ENCODE results near the gene CHST2.
A peak's percentile ranks its signal among the peaks of the same experiment; 100 is the strongest.

CHST2 gene

DNA sequence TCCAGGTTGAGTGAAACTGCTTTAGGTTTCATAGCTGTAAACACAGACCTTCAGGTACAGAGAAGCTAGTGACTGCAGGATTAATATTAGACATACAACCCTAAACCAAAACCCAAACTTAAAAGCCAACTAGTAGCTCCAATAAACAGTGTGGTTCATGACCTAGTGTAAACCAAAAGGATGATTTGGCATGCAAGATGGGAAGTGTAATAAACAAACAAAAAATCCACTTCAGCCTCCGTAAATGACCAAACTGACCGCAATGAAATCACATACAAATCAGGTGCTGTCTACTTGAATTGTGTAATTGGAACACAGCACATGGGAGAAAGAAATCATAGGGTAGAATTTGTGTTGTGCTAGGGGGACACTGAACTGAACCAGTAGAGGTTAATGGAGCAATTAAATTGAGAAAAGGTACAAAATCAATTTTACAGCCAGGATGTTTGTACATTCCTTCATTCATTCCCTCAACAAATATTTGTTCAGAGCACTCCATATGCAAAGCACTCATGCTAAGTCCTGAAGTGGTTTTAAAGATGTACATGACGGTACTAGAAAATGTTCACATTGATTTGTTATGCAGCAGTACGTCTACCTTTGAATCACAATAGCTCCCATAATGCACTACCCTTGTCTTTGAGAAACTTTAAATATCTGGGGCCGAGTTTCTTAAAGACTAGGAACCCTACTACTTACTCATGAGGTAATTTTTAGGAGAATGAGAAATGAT lies 21.4 kb upstream of the CHST2 start:
- no peak for DNase-seq (ENCODE audit: low read depth in 1 of 2, low spot score in 1 of 2)

DNA sequence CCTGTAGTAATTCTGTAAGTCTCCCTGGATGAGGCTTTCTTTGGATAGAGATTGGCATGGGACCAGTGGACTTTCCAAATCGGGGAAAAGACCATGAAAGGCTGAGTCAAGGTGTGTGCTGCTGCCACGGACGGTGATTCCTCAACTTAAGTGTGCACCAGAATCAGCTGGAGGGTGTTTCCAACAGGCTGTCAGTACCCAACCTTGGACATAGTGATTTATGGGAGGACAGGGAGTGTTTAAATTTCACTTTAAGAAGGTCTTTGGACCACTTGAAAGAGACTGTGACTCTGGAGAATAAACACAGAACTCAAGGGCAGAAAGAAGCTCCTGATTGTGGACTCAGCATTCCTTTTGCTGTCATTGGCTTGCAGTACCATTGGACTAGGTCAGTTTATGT lies 20.4 kb upstream of the CHST2 start:
- DNase-seq (ENCODE audit: low read depth in 1 of 2, low spot score in 1 of 2), result no peak

DNA sequence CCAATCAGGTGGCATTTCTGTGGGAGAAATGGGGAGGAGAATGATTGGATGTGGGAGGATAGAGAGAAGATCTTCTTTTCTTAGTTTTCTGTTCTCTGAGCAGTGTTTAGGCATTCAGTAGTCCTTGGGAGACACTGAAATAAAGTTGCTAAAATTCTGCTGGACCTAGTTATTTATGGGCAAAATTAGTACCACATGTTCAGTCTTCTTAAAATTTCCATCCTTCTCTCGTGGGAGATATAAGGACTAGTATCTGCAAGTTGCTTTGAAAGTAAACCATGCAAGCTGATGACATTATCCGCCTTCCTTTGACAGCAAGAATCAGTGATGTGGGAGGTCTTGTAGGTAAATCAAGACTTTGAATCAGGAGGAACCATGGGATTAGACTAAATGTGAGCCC lies 19.9 kb upstream of the CHST2 start:
- no peak for DNase-seq (ENCODE audit: low read depth in 1 of 2, low spot score in 1 of 2)

GRCh38 chr3:143100451-143100850 lies 19.1 kb upstream of the CHST2 start:
- no peak for DNase-seq (ENCODE audit: low read depth in 1 of 2, low spot score in 1 of 2)

- DNase-seq (ENCODE audit: low read depth in 1 of 2, low spot score in 1 of 2), result no peak
Observed at GRCh38 chr3:143101792-143102381, 17.7 kb upstream of the CHST2 start.

DNA sequence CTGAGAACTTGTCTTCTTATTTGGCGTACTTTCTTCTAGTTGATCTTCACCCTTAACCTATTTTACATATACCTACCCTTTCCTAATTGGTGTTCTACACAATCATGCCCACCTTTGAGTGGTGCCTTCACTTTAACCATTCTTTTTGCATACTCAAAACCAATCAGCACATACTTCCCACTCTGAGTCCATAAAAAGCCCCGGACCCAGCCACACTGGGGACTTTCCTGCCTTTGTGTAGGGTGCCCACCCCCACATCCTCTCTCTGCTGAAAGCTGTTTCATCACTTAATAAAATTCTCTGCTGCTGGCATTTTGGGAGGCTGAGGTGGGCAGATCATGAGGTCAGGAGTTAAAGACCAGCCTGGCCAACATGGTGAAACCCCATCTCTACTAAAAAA lies 15.9 kb upstream of the CHST2 start:
- no peak for DNase-seq (ENCODE audit: low read depth in 1 of 2, low spot score in 1 of 2)

DNA sequence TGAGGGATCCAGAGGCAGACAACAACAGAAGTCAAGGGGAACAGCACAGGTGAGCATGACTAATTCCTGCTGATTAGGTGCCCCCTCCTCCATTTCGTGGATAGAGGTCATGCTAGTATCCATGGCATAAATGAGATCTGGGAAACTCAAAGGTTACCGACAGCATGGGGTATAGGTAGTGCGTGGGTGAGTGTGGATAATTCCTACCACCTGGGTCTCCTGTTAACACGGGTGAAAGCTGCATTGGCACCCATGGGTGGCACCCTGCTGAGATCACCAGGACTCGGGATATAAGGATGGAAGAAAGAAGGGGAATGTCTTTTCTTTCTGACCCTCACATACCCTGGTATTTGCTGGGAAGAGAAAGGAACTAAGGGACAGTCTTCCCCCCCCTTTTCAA lies 14.4 kb upstream of the CHST2 start:
- DNase-seq (ENCODE audit: low read depth in 1 of 2, low spot score in 1 of 2), result no peak

GRCh38 chr3:143109861-143110260 lies 9.7 kb upstream of the CHST2 start:
- no peak for DNase-seq (ENCODE audit: low read depth in 1 of 2, low spot score in 1 of 2)

DNA sequence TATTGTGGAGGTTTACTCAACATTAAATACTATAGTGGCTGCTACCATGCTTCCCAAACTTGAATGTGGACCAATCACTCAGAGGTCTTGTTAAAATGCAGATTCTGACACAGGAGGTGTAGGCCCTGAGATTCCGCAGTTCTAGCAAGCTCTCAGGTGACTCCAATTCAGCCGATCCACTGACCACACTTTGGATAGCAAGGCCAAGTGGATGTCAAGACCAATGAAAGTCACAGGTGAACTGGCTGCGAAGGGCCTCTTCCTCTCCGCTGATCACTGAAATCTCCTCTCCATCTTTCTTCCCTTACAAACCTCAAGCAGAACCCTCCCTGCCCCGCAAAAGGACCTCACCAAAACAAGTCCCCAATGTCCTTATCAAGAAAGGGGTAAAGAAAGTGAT lies 9.2 kb upstream of the CHST2 start:
- DNase-seq (ENCODE audit: low read depth in 1 of 2, low spot score in 1 of 2), result no peak

- DNase-seq (ENCODE audit: low read depth in 1 of 2, low spot score in 1 of 2), result no peak
Observed at GRCh38 chr3:143118630-143119008, 952 bp upstream of the CHST2 start.

GRCh38 chr3:143119974-143120715 lies 574 bp downstream of the CHST2 start:
- no peak for DNase-seq (ENCODE audit: low read depth in 1 of 2, low spot score in 1 of 2)

DNA sequence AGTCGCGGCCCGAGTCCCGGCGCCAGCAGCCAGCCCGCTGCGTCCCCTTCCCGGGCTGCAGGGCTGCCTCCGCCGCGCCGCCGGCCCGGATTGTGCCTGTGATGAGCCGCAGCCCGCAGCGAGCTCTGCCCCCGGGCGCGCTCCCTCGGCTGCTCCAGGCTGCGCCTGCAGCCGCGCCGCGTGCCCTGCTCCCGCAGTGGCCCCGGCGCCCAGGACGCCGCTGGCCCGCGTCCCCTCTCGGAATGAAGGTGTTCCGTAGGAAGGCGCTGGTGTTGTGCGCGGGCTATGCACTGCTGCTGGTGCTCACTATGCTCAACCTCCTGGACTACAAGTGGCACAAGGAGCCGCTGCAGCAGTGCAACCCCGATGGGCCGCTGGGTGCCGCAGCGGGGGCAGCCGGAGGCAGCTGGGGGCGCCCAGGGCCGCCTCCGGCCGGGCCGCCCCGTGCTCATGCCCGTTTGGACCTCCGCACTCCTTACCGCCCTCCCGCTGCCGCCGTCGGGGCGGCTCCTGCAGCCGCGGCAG lies 1.2 kb downstream of the CHST2 start:
- peak in 1 of 2 donors; percentile 9 for DNase-seq (ENCODE audit: low read depth in 1 of 2, low spot score in 1 of 2)

DNA sequence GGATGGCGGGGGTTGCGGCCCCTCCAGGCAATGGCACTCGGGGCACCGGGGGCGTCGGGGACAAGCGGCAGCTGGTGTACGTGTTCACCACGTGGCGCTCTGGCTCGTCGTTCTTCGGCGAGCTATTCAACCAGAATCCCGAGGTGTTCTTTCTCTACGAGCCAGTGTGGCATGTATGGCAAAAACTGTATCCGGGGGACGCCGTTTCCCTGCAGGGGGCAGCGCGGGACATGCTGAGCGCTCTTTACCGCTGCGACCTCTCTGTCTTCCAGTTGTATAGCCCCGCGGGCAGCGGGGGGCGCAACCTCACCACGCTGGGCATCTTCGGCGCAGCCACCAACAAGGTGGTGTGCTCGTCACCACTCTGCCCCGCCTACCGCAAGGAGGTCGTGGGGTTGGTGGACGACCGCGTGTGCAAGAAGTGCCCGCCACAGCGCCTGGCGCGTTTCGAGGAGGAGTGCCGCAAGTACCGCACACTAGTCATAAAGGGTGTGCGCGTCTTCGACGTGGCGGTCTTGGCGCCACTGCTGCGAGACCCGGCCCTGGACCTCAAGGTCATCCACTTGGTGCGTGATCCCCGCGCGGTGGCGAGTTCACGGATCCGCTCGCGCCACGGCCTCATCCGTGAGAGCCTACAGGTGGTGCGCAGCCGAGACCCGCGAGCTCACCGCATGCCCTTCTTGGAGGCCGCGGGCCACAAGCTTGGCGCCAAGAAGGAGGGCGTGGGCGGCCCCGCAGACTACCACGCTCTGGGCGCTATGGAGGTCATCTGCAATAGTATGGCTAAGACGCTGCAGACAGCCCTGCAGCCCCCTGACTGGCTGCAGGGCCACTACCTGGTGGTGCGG lies 1.9 kb downstream of the CHST2 start:
- peak; percentile 27 to 54 for DNase-seq (ENCODE audit: low read depth in 1 of 2, low spot score in 1 of 2)

DNA sequence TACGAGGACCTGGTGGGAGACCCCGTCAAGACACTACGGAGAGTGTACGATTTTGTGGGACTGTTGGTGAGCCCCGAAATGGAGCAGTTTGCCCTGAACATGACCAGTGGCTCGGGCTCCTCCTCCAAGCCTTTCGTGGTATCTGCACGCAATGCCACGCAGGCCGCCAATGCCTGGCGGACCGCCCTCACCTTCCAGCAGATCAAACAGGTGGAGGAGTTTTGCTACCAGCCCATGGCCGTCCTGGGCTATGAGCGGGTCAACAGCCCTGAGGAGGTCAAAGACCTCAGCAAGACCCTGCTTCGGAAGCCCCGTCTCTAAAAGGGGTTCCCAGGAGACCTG lies 2.5 kb downstream of the CHST2 start:
- DNase-seq (ENCODE audit: low read depth in 1 of 2, low spot score in 1 of 2), result no peak

DNA sequence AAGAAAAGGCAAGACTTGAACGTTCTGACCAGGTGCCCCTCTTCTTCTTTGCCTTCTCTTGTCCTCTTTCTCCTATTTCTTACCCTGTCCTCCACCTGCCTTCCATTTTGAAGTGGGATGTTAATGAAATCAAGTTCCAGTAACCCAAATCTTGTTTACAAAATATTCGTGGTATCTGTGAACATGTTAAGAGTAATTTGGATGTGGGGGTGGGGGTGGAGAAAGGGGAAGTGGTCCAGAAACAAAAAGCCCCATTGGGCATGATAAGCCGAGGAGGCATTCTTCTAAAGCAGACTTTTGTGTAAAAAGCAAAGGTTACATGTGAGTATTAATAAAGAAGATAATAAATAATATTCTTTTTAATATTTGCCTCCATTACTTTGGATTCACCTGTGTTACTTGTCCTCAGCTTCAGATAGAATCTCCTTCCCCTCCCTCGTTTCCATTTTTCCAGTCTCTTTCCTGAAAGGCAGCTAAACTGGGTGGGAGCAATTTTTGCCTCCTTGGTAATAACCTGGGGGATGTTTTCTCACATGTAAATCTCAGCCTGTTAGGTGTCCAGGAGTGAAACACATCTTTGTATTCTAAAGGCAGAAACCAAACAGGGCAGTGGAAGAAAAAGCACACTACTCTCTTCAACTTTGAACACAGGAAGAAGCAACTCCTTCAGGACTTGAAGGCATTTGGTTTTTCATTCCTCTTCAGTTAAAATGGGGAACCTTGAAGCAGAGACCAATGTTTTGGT lies 3.2 kb downstream of the CHST2 start:
- no peak for DNase-seq (ENCODE audit: low read depth in 1 of 2, low spot score in 1 of 2)

DNA sequence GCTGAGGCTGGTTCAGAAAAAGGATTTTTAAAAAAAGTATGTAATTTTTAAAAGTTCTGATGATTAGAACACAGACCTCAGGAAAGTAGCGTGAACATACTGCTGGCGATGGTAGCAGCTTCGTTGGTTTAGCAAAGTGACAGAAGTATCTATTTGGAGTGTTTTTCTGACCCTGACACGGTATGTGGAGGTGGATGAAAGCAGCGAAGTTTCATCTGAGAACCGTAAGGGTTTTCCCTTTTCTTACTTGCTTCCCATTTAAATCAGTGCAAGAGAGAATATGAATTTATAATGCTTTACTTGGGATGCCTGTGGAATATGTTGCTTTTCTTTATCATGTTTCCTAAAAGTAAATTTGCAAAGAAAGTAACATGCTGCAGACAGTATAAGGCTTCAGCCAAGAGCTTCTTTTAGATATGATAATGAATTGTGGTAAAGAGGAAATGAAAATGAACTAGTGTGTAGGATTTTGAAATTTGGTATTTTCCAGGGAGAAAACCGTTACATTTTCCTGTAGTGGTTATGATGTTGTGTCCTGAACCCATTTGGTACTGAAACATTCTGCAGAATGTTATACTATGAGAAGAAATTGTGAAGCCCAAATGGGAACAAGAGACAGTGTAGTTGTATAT lies 3.9 kb downstream of the CHST2 start:
- DNase-seq (ENCODE audit: low read depth in 1 of 2, low spot score in 1 of 2), result no peak

DNA sequence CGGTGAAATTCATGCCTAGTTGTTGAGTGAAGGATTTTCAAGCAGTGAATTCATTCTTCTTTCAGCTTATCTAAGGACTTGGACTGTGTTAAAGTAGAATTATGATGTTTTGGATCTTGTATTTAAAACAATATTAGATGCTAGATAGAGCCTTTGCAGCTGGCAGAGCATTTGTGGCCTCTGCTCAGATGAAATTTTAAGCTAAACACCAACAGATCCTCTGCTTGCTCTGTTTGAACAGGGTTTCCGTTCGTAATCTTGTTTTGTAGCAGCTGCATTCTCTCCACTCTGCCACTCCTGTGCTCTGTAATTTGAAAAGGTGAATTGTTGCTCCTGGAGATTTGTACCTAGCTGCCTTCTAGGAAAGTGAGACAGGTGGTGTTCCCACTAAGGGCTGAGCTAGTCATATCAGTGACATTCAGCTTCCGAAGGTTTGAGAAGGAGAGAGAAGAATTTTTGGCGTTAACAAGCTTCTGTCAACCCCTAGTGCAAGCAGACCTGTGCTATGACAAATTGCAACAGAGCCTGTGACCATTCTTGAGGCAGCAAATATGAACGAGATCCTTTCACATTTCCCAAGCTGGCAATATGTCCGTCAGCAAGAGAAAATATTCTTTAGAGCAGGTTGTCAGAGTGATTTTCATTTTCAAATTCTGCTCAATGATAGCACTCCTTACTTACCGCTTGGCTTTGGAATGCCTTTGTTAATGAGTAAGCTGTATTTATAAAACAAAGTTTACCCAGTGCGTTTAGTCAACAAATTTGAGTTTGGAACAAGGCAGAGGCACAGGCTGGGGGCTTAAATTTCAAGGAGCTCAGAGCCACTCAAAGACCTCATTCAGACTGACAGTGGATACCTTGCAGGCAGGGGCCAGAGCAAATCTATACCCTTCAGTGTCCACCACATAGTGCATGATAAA lies 5.3 kb downstream of the CHST2 start:
- no peak for DNase-seq (ENCODE audit: low read depth in 1 of 2, low spot score in 1 of 2)

GRCh38 chr3:143127801-143128200 lies 8.2 kb downstream of the CHST2 start:
- no peak for DNase-seq (ENCODE audit: low read depth in 1 of 2, low spot score in 1 of 2)
